Tongue (tissue), 2 donors: ENCODE results near the gene MYRIP. TPM values are rescaled to one million over a fixed set of nuclear protein-coding genes. Genes with fewer than 3 reads are reported as not detected.
A peak's percentile ranks its signal among the peaks of the same experiment; 100 is the strongest.

Experiments
- DNase-seq: peaks from one replicate; pipeline ENCODE4 v3.0.0-alpha.2; 2015
- total RNA-seq: library from RNA; depleted of rRNA; stranded (reverse); fragments of >200 nt; gene quantifications from one replicate; pipeline ENCODE4 v1.2.3, GENCODE V29; 2014

The MYRIP gene
- total RNA-seq, 1 donor from 2014 or later, result 3.7 TPM

DNA sequence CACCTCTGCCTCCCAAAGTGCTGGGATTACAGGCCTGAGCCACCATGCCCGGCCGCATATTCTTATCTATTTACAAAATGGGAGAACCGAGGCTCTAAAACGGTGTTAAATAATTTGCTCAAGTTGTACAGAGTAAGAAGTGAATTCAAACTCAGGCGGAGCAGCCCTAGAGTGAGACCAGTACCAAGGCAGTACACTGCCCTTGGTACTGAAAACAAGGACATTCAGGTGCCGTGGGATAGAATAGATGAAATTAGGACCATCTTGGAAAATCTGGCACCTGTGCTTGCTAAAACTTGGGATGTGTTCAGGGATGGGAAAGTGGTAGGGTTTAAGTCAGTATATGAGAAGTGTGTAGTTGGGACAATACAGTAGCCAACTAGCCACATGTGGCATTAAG, 100.7 kb downstream of the MYRIP start:
- no peak for DNase-seq

DNA sequence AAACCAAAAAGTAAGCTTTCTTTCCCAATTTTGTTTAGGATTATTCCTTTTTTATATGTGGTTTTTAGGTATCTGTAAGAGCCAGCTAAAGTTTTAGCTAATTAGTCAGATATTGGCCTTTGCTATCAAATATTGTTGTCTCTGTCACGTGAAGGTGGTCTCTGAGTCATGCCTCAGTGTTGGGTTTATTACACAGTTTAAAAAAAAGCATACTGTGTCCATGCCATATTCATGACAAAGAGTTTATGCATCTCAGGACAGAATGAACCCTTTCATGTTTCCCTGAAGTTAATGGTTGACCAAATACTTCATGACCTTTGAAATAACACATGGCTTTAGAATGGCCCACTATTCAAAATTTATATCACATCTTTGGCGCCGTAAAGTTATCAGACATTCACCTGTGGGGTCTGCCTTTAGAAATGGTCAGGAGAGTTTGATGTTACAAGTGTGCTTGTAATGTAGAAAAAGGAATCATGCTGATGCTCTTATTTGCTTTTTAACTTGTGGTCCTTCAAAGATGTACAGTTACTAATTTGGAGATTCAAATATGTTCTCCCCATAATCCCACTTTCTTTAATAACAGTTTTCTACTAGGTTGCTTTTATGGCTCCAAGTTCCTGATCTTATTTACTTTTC, 101.5 kb downstream of the MYRIP start:
- no peak for DNase-seq

DNA sequence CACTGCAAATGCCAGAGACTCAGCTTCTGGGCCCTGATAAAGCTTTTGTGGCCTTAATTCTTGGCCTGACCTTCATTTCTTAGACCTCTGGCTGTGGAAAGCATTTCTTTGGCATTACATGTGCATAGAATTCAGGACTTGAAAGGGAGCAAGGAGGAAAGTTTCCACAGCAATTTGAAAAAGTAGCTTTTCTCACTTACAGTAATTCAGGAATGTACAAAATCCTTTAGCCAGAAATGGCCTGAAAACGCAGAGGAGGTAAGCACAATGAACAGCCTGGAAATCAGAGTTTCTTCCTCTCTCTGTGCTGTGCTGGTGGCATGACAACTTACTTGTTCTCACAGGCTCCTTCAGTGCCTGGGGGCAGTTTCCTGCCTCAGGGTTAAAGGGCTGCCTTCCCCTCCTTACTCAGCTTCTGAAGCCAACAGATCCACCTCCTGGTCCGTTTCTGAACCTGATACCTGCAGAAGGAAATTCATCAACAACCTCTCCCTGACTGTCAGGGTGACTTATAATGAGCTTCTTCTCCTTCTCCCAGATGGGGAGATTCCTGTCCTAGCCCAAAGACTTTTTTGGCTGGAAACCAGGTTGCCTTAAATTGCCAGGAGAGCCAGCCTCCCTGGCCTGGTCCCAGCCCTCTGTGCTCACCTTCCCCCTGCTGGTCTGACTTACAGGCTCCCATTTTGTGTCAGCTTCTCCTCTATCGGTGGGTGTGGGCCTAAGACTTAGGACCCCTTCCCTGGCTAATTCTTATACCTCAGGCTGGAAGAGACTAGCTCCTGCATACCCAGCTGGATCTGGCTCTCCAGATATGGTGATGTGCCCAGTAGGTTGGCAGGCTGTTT, 102.3 kb downstream of the MYRIP start:
- DNase-seq, result peak; percentile 22

DNA sequence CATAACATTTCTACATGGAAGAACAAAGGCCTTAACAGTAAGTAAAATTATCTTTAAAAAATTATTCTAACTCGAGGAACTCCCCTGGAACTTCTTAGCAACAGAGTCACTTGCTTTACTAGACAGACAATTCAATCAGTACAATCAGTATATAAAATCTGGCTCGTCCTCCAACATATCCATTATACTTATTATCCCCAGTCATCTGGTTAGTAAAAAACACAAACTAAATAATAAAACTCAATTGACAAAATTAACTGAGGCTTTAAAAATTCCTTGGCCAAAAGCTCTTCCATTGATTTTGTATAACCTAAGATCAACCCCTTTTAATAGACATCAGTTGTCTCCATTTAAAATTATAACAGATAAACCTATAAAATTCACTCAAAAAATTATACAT, 105.6 kb downstream of the MYRIP start:
- no peak for DNase-seq

DNA sequence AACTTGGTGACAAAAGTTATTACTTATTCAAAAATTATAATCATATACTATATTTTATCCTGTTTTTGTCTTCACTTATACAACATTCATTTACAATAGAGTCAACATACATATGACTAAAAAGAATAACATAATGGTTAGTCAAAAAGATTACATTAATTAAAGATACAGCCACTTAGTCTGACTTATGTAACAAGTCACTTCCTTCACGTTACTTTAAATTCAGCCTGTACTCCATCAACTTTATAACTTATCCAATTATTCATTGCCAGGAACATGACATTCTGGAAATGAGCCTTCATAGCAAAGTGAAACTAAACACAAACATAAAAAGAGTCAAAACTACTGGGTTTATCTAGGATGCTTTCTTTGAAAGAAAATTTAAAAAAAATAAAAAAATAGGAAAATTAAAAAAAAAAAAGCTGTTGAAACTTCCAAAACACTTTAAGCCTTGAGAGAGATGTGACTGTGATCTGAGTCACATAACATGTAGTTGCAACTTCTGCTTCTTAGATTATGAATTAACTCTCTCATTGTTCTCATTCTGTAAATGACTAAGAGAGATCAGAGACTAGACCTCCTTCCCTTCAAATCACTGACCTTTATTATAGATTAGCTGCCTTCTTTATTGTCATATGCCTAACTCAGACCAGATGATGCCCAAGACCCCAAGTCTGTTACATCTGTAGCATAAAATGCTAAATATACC, 107.8 kb downstream of the MYRIP start:
- no peak for DNase-seq

DNA sequence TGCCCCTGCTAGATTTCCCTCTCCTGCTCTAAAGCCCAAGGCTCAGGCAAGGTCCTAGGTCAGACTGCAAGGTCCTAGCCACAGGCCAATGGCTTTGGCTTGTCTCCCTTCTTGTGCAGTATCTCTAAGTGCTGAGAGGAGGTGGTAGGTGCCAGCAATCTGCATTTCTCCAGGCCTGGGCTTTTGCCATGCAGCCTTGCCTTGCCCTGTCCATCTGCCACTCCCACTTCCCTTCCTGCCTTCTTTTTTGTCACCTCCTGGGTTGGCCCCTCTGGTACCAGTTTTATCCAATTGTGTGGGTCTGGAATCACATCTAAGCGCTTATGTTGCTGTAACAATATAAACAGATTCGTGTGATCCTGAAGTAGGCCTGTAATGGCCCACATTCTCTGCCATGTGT, 109.9 kb downstream of the MYRIP start:
- DNase-seq, result no peak

DNA sequence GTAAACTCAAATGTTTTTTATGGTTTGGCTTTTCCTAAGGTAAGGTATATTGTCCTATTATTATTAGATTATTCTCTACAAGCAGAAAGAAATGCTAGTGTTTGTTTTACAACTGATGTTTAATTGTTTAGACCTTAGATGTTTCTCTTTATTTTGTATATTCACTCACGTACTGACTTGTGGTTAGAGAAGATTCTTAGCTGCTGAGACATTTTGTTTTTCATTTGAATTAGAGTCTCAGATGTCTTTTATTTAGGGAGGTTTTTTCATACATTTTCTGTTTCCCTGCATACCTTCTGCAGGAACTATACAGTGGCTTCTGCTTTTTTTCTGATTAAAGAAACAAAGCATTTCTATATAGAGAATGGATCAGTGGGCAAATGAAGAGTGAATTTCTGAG, 110.9 kb downstream of the MYRIP start:
- DNase-seq, result no peak

DNA sequence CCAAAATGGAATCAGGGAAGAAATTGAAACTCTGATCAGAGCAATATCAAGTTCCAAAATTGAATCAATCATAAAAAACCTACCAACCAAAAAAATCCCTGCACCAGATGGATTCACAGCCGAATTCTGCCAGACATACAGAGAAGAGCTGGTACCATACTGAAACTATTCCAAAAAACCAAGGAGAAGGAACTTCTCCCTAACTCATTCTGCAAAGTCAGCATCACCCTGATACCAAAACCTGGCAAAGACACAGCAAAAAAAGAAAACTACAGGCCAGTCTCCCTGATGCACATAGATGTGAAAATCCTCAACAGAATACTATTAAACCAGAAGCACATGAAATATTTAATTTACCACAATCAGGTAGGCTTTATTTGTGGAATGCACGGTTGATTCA, 118.1 kb downstream of the MYRIP start:
- no peak for DNase-seq

DNA sequence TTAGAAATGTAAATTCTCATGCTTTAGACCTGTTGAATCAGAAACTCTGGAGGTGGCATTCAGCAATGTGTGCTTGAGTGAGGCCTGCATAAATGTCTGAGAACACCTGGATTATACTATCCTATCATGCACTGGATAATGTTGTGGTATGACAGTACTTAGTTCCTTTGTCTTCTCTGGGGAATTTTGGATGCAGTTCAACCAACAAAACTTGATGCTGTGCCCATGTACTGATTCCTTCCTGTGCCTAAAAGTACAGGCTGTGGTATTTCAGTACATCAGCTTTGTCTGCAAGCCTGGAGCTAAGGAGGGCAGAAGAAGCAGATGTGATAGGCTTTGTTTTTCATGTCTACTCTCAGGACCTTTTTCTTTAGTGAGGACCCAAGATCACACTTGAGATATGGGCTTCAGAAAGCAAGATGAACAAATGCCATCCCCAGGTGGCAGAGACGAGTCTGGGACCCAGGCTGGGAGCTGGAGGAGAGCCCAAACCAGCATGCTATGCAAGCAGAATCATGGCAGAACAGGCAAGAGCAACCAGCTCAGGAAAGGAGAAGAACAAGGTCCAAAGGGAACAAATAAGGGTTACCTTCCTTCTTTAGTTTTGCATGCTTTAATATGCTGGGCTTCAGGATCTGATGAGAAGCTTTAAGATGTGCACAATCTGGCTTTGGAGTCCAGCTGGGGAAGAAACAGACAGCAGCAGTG, 124.7 kb downstream of the MYRIP start:
- DNase-seq, result peak; percentile 3

DNA sequence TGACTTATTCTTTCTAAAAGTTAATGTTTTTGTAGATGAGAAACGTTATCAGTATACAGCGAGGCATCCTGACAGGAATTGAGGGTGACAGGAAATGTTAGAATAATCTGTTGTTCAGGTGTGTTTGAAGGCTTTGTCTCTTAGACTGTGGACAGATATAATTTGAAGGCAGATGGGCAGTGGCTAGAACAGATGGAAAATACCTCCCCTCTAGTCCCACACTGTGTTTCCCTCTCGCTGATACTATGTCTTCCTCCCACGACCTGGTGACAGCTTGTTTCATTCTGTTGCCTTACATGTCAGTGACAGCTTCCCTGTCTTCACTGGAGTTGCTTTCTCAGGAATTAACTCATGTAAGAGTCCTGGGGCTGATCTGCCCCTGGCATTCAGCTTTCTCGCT, 125.3 kb downstream of the MYRIP start:
- no peak for DNase-seq

DNA sequence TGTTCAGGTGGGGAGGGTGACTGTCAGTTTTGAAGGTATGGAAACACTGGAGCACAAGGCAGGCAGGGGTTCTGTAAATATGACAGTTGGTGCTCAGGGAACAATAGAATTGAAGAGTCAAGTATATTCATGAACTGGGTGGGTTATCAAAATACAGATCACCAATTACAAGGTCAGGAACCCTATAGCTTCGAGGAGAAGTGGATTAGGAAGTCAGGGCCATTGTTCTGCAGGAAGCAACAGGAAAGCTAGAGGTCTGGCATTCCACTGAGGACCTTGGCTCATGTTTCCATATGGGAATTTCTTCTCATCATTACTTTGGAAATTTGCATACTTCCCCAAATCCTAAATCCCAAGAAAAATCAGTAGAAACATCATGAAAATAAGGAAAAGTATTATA, 125.9 kb downstream of the MYRIP start:
- no peak for DNase-seq

DNA sequence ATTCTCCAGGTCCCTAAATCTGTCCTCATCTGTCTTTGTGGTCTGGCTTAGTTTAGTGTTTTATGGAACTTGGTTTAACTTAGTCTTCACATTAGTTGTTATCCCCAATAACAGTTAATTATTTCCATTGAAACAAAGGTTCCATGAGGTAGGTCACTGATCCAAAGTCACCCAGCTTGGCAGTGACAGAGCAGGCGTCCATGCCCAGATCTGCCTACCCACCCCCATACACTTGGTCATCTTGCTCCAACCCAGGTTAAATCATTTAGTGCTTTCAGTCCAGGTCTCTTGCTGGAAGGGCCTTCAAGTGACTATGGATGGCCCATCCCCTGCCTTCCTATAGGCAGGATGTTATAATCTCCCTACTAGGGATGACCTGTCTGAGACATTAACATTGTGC, 127.4 kb downstream of the MYRIP start:
- DNase-seq, result no peak

DNA sequence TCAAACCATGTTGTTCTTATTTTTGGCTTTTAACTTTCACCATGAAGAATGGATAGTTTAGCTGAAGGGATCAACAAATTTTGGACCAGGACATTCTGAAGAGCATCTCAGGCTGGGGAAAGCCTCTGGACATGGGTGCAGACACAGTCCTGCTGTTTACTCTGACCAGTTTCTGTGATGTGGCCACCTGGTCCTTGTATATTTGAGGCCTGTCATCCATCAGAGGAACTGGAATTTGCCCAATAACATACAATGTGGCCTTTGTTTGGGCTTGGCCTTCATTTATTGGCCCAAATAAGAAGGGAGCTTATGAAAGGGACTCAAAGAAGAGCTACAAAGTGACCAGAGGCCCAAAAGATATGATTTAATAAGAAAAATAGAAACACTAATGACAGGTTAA, 127.9 kb downstream of the MYRIP start:
- DNase-seq, result peak; percentile 23

DNA sequence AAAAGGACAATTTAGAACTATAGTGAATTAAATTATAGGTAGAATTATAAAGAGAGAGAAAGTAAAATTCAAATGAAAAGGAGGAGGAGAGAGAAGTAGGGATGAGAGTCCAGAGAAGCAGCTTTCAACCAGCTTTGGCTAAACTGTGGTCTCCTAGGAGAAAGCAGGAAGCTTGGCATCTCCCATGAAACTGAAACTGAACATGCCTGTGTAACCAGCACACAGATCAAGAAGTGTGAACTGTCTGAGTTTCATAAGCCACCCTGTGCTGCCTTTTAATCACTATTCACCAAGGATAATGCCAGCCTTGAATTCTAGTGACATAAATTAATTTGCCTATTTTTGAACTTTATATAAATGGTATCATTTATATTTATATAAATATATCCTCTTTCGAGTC, 128.5 kb downstream of the MYRIP start:
- no peak for DNase-seq

DNA sequence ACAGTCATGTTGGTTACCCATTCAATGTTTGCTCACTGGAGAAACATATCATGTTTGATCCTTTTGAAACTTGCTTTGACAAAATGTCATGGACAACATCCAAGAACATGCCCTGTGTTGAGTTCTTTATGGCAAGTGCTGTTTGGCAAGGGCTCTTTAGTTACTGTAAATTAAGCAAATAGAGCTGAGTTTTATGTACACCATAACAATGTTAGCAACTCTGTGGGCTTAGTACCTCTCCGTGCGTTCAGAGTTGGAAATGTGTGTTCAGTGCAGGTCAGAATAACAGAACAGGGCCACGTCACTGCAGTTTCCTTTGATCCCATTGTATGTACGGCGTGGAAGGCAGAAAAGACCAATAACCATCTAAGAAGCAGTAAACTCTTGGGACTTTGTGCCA, 132.5 kb downstream of the MYRIP start:
- peak; percentile 41 for DNase-seq

DNA sequence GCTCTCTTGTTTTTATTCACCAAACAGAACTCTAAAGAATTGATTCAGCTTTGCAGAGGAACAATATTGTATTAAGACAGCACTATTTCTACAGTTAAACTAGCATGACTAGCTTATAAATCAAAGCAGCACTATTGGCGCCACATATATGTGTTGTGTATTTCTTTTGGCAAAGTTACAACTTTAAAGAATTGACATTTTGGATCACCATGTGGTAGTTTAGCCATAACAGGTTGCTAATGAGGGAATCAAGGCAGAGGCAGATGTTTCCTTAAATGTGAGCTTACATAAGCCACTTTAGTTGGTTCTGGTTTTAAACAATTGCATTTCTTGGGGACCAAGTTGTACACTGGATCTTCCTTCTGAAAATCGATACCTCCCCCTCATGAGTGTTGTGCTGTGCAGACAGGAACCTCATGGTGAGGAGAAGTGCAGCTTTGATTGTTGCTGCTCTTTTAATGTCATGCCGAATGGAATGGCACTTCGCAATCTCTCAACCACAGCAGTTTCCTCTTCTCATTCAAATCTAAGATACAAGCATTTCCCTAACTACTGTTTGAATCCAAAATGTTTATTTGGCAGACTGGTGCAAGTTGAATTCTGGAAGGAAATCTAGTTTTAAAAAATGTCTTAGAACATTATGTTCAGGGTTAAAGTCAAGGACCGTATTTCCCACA, 151.2 kb downstream of the MYRIP start:
- no peak for DNase-seq

DNA sequence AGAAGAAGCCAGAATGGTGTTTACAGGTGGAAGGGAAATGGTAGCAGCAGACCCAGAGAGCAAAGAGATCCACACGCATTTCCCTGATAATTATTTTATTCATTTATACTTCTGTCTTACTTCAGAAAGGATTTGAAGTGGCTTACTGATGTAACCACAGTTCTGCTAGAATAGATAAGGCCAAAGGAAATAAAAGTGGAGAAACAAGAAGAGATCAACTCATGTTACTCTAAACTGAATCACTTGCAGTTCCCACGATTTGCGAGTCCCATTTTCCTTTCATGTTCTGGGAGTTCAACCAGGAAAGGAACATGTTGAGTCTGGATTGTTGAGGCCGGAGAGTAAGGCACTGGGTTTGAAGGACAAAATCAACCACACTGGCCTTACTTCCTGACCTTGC, 151.8 kb downstream of the MYRIP start:
- DNase-seq, result no peak

DNA sequence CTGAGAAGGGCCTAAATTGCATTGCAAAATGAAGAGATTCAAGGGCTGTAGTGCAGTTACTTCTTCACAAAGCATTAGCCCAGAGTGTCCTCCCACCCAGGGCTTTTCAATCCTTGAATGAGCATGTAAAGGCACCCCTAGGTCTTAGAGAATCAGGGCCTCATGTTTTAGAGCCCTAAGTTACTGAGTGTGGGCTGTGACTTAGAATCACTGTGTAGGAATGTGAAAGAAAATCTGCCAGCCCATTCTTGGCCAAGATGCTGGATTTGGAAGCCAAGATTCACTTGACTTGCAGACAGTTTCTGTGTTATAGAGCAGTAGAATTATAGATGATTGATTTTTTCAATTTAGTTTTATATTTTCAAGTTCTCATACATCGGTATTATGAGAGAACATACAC, 153.2 kb downstream of the MYRIP start:
- peak; percentile 8 for DNase-seq

DNA sequence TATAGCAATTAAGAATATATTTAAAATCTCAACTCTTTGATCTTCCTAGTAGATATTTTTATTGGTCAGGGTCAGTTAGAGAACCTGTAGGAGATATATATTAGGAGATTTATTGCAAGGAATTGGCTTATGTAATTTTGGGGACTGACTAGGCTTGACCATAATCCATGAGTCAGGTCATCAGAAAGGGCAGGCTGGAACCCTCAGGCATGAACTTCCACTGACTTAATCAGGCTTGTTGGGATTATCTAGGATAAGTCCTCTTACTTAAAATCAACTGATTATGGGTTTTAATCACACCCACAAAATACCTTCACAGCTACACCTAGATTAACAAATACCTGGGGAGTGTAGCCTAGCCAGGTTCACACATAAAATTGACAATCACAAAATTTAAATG, 156.1 kb downstream of the MYRIP start:
- no peak for DNase-seq

DNA sequence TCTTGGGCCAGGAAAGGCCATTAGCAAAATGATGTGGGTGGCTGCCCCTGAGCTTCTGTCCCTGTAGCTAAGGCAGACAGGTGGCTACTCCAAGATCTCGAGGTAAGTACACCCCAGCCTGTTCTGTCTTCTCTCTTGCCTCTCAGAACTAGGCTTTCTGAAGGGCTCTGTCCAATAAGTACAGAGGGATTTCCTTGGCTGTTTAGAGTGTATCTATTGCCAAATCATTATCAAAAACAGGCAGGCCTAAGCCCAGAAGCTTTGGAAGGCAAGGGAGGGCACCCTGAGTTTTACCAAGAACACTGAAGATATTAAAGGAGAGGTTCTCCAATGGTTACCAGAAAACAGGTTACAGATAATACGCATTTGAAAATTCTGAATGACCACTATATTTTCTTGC, 156.6 kb downstream of the MYRIP start:
- no peak for DNase-seq

DNA sequence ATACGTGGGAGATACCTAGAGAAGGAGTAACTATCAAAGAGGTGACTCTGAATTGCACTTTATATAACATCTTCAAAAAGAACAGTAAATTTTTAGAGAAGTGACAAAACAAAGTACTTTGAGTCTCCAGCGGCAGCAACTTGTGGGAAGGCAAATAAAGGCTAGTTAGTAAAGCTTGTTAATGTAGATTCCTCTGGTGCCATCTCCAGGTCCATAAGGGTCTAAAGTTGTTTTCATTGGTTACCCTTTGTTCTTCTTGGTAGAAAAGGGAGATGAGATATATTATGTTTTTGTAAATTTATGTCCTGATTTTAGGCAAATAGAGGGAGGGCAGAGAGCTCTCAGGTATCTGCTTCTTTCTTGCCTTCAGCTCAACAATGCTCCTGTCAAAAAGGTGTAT, 161.6 kb downstream of the MYRIP start:
- DNase-seq, result no peak

DNA sequence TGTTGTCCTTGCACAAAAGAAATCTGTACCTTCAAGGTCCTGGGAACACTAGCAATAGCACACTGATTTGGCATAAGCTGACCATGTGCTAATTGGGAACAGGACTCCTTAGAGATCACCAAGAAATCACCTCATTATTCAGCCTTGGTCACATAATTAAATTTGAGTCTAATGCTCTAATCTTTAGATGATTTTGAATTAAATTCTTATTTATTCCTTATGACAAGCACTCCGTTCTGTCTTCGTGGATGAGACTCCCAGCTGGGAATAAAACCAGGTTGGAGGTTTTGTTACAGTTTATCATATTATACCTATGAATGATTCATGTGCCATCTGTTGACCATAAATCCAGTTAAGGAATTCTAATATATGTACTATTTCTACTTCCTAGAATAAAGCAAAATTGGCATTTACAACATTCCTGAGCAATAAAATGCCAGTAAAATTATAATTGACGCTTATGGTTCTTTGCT, 162.2 kb downstream of the MYRIP start:
- no peak for DNase-seq
